ENCODE data around the gene PCDHGB6.

PCDHGB6 gene

GRCh38 chr5:141403387-141403786 is 4.4 kb upstream of the PCDHGB6 start:
- no peak for TF ChIP-seq ZFP37 (tag by site-specific recombination; IDR thresholded peaks at IDR 0.05)
- TF ChIP-seq ZNF341 (tag by site-specific recombination; IDR thresholded peaks at IDR 0.05; ENCODE audit: low read depth): no peak
- no peak for TF ChIP-seq ZNF114 (tag by site-specific recombination; IDR thresholded peaks at IDR 0.05)
- TF ChIP-seq SP7 (tag by site-specific recombination; IDR thresholded peaks at IDR 0.05): no peak
- TF ChIP-seq TRIM28 (IDR thresholded peaks at IDR 0.05; ENCODE audit: borderline replicate concordance, low read length): no peak
- no peak for TF ChIP-seq KLF16 (tag by site-specific recombination; IDR thresholded peaks at IDR 0.05)
- no peak for TF ChIP-seq ZIC2 (tag by site-specific recombination; IDR thresholded peaks at IDR 0.05)
- TF ChIP-seq MZF1 (tag by site-specific recombination; IDR thresholded peaks at IDR 0.05; ENCODE audit: borderline replicate concordance): no peak
- no peak for TF ChIP-seq BCL11A (tag by site-specific recombination; IDR thresholded peaks at IDR 0.05; ENCODE audit: low read depth)
- no peak for TF ChIP-seq ZNF239 (tag by site-specific recombination; IDR thresholded peaks at IDR 0.05)
- TF ChIP-seq ZNF132 (tag by site-specific recombination; IDR thresholded peaks at IDR 0.05; ENCODE audit: borderline replicate concordance): no peak
- TF ChIP-seq ZNF449 (tag by site-specific recombination; IDR thresholded peaks at IDR 0.05): no peak
- TF ChIP-seq ZNF155 (tag by site-specific recombination; IDR thresholded peaks at IDR 0.05): no peak
- no peak for TF ChIP-seq TCF7L2 (IDR thresholded peaks at IDR 0.05; ENCODE audit: borderline replicate concordance, low read depth, low read length)
- TF ChIP-seq ZNF664 (tag by site-specific recombination; IDR thresholded peaks at IDR 0.05): no peak
- H3K9me3 ChIP-seq (ENCODE audit: control insufficient read depth, insufficient read depth, low read depth, low read length): no peaks in the 10 kb centered on the region; the same call in 1 of the 2 replicates
- no peaks in the 10 kb centered on the region for H3K4me1 ChIP-seq (ENCODE audit: control insufficient read depth, insufficient read depth, low read length)
- ChIA-PET POLR2A (no interaction called here), CTCF (interaction anchor here (0.8 kb wide), 2 partner anchors 21 to 154 kb away, joined by 3 to 4 read pairs; partner anchors contain the start of gene PCDHGA7)
- H3K36me3 ChIP-seq (ENCODE audit: control insufficient read depth in 2 of 2, insufficient read depth in 1 of 2, low read length in 2 of 2): no peaks in the 10 kb centered on the region
- no peak overlapping the region for H3K27ac ChIP-seq (ENCODE audit: extremely low read depth, low read depth, low read length)
- H3K4me3 ChIP-seq (ENCODE audit: low read depth, low read length): no peak overlapping the region

GRCh38 chr5:141409598-141410306 is 1.9 kb downstream of the PCDHGB6 start:
- Histone ChIP-seq H3K4me1 (ENCODE audit: control insufficient read depth, insufficient read depth, low read length) (no peaks in the 10 kb centered on the region), H3K9me3 (ENCODE audit: control insufficient read depth, insufficient read depth, low read depth, low read length) (no peaks in the 10 kb centered on the region), H3K4me3 (ENCODE audit: low read depth, low read length) (no peak overlapping the region), H3K27ac (ENCODE audit: extremely low read depth, low read depth, low read length) (no peak overlapping the region), H3K36me3 (ENCODE audit: control insufficient read depth in 2 of 2, insufficient read depth in 1 of 2, low read length in 2 of 2) (no peaks in the 10 kb centered on the region)
- ChIA-PET CTCF (interaction anchor here (0.7 to 1.0 kb wide), 2 partner anchors 148 to 167 kb away, joined by 3 to 4 read pairs; no protein-coding TSS in a partner anchor), POLR2A (no interaction called here)
- no peak for TF ChIP-seq ZNF211 (tag by site-specific recombination; IDR thresholded peaks at IDR 0.05; ENCODE audit: low read depth)
- TF ChIP-seq ZNF24 (tag by site-specific recombination; IDR thresholded peaks at IDR 0.05): no peak
- TF ChIP-seq ZNF670 (tag by site-specific recombination; IDR thresholded peaks at IDR 0.05; ENCODE audit: low read depth): no peak
- TF ChIP-seq ZNF248 (tag by site-specific recombination; IDR thresholded peaks at IDR 0.05): no peak
- TF ChIP-seq FEZF1 (tag by site-specific recombination; IDR thresholded peaks at IDR 0.05): no peak
- no peak for TF ChIP-seq ZNF148 (tag by site-specific recombination; IDR thresholded peaks at IDR 0.05; ENCODE audit: borderline replicate concordance)
- TF ChIP-seq ZNF549 (tag by site-specific recombination; IDR thresholded peaks at IDR 0.05): no peak
- no peak for TF ChIP-seq ZNF423 (tag by site-specific recombination; IDR thresholded peaks at IDR 0.05)
- TF ChIP-seq ZIC2 (tag by site-specific recombination; IDR thresholded peaks at IDR 0.05): no peak
- TF ChIP-seq ZNF747 (tag by site-specific recombination; IDR thresholded peaks at IDR 0.05): no peak
- TF ChIP-seq HIC1 (tag by site-specific recombination; IDR thresholded peaks at IDR 0.05): no peak
- no peak for TF ChIP-seq ZNF184 (tag by site-specific recombination; IDR thresholded peaks at IDR 0.05)
- TF ChIP-seq ZNF544 (tag by site-specific recombination; IDR thresholded peaks at IDR 0.05): no peak
